Neural progenitor cell (in vitro differentiated cells): ENCODE measurements around the gene ENOX2. TPM values are rescaled to one million over a fixed set of nuclear protein-coding genes. Genes with fewer than 3 reads are reported as not detected.

Source experiments
- DNase-seq: peaks from one replicate; pipeline ENCODE4 v3.0.0-alpha.2; 2016; ENCODE audit warnings: low spot score
- H2AFZ ChIP-seq: fragments of 200-600 bp; sonication (generic); replicated peaks from 2 replicates; pipeline ENCODE4 v1.6.1; 2016; ENCODE audit warnings: antibody characterized with exemption
- H3F3A ChIP-seq: fragments of 200-600 bp; sonication (generic); 2 replicates; pipeline ENCODE4 v1.6.1; 2016; ENCODE audit warnings: antibody characterized with exemption, low read depth
- H3K27ac ChIP-seq: fragments of 200-600 bp; sonication (generic); 2 replicates; pipeline ENCODE4 v1.5.1; 2016; ENCODE audit warnings: mild to moderate bottlenecking
- H3K27me3 ChIP-seq: fragments of 200-600 bp; sonication (generic); 2 replicates; pipeline ENCODE4 v1.6.1; 2016; ENCODE audit warnings: mild to moderate bottlenecking, moderate library complexity
- H3K36me3 ChIP-seq: fragments of 200-600 bp; sonication (generic); 2 replicates; pipeline ENCODE4 v1.5.1; 2016
- H3K4me1 ChIP-seq: fragments of 200-600 bp; sonication (generic); 2 replicates; pipeline ENCODE4 v1.6.1; 2016; ENCODE audit warnings: mixed run types
- H3K4me2 ChIP-seq: fragments of 200-600 bp; sonication (generic); 2 replicates; pipeline ENCODE4 v1.6.1; 2016
- H3K4me3 ChIP-seq: fragments of 200-600 bp; sonication (generic); 2 replicates; pipeline ENCODE4 v1.5.1; 2016
- H3K79me2 ChIP-seq: fragments of 200-600 bp; sonication (generic); 2 replicates; pipeline ENCODE4 v1.6.1; 2016; ENCODE audit warnings: low read depth
- H3K9ac ChIP-seq: fragments of 200-600 bp; sonication (generic); 2 replicates; pipeline ENCODE4 v1.6.1; 2016
- H3K9me3 ChIP-seq: fragments of 200-600 bp; sonication (generic); 2 replicates; pipeline ENCODE4 v1.5.1; 2016; ENCODE audit warnings: low read depth
- H4K20me1 ChIP-seq: fragments of 200-600 bp; sonication (generic); 2 replicates; pipeline ENCODE4 v1.6.1; 2016; ENCODE audit warnings: low read depth
- H3K27ac Mint-ChIP-seq: 3 replicates; pipeline ENCODE4 v1.8.0; 2021; ENCODE audit warnings: mixed read lengths
- H3K27me3 Mint-ChIP-seq: 2 replicates; pipeline ENCODE4 v1.8.0; 2022; ENCODE audit warnings: low read depth, mild to moderate bottlenecking, inconsistent platforms, moderate library complexity, mixed read lengths; ENCODE audit not compliant: insufficient read depth
- H3K36me3 Mint-ChIP-seq: 3 replicates; pipeline ENCODE4 v1.8.0; 2021; ENCODE audit warnings: mixed read lengths
- H3K4me1 Mint-ChIP-seq: 3 replicates; pipeline ENCODE4 v1.8.0; 2021; ENCODE audit warnings: mixed read lengths
- H3K4me3 Mint-ChIP-seq: 3 replicates; pipeline ENCODE4 v1.8.0; 2021; ENCODE audit warnings: mild to moderate bottlenecking, moderate library complexity, mixed read lengths
- H3K9me3 Mint-ChIP-seq: 3 replicates; pipeline ENCODE4 v1.8.0; 2020; ENCODE audit warnings: mixed read lengths
- CTCF ChIP-seq: fragments of 200-600 bp; sonication (generic); IDR thresholded peaks from 2 replicates; pipeline ENCODE4 v1.5.1; 2017; ENCODE audit warnings: antibody characterized with exemption, mild to moderate bottlenecking
- EZH2 ChIP-seq: fragments of 200-600 bp; sonication (generic); IDR thresholded peaks from 2 replicates; pipeline ENCODE4 v1.6.1; 2017; ENCODE audit warnings: antibody characterized with exemption, mild to moderate bottlenecking, moderate library complexity
- EZH2phosphoT487 ChIP-seq: fragments of 200-600 bp; sonication (generic); IDR thresholded peaks from 2 replicates; pipeline ENCODE4 v1.6.1; 2017; ENCODE audit warnings: antibody characterized with exemption
- total RNA-seq: library from RNA; depleted of rRNA; stranded (reverse); fragments of >200 nt; gene quantifications from 2 replicates; pipeline ENCODE4 v1.2.3, GENCODE V29; 2015; ENCODE audit warnings: low replicate concordance

ENOX2 gene
- total RNA-seq, 1 donor from 2014 or later, result 12.5 TPM

GRCh38 chrX:130625386-130625785, 277.6 kb downstream of the ENOX2 start:
- Histone ChIP-seq H3K27me3 (no peaks in the 10 kb centered on the region), H3K9me3 (no peaks in the 10 kb centered on the region), H3K36me3 (no peaks in the 10 kb centered on the region), H3K27ac (no peak overlapping the region), H3K79me2 (no peaks in the 10 kb centered on the region), H3K4me3 (no peak overlapping the region), H3K4me1 (no peaks in the 10 kb centered on the region), H3F3A (no peaks in the 10 kb centered on the region), H2AFZ (no peak overlapping the region), H3K9ac (no peak overlapping the region), H3K4me2 (no peak overlapping the region), H4K20me1 (no peaks in the 10 kb centered on the region)
- peak; percentile 26 for DNase-seq
- peaks cover 1% of the 10 kb centered on the region for H3K36me3 Mint-ChIP-seq
- no peaks in the 10 kb centered on the region for H3K9me3 Mint-ChIP-seq
- H3K27ac Mint-ChIP-seq, result peak overlapping the region; percentile 90
- H3K4me3 Mint-ChIP-seq, result no peak overlapping the region
- H3K27me3 Mint-ChIP-seq, result peaks cover 2% of the 10 kb centered on the region
- peaks cover 33% of the 10 kb centered on the region for H3K4me1 Mint-ChIP-seq
- TF ChIP-seq EZH2phosphoT487 (no peak), CTCF (no peak), EZH2 (no peak)

GRCh38 chrX:130623518-130623917, 279.5 kb downstream of the ENOX2 start:
- Histone ChIP-seq H4K20me1 (no peaks in the 10 kb centered on the region), H3K36me3 (no peaks in the 10 kb centered on the region), H3F3A (no peaks in the 10 kb centered on the region), H3K9ac (no peak overlapping the region), H2AFZ (no peak overlapping the region), H3K4me2 (no peak overlapping the region), H3K9me3 (no peaks in the 10 kb centered on the region), H3K27ac (no peak overlapping the region), H3K27me3 (no peaks in the 10 kb centered on the region), H3K79me2 (no peaks in the 10 kb centered on the region), H3K4me1 (no peaks in the 10 kb centered on the region), H3K4me3 (no peak overlapping the region)
- H3K4me3 Mint-ChIP-seq, result no peak overlapping the region
- no peaks in the 10 kb centered on the region for H3K36me3 Mint-ChIP-seq
- no peak for TF ChIP-seq CTCF
- no peak for TF ChIP-seq EZH2
- no peak for TF ChIP-seq EZH2phosphoT487
- no peak overlapping the region for H3K27ac Mint-ChIP-seq
- no peak for DNase-seq
- no peaks in the 10 kb centered on the region for H3K9me3 Mint-ChIP-seq
- H3K4me1 Mint-ChIP-seq, result peaks cover 19% of the 10 kb centered on the region
- peaks cover 2% of the 10 kb centered on the region for H3K27me3 Mint-ChIP-seq

- Mint-ChIP-seq H3K4me3 (no peak overlapping the region), H3K36me3 (no peaks in the 10 kb centered on the region), H3K9me3 (no peaks in the 10 kb centered on the region), H3K4me1 (no peaks in the 10 kb centered on the region), H3K27me3 (no peaks in the 10 kb centered on the region), H3K27ac (no peak overlapping the region)
- Histone ChIP-seq H3K9ac (no peak overlapping the region), H3F3A (no peaks in the 10 kb centered on the region), H3K27ac (no peak overlapping the region), H4K20me1 (no peaks in the 10 kb centered on the region), H3K4me1 (no peaks in the 10 kb centered on the region), H3K79me2 (no peaks in the 10 kb centered on the region), H3K27me3 (no peaks in the 10 kb centered on the region), H3K4me3 (no peak overlapping the region), H3K36me3 (no peaks in the 10 kb centered on the region), H3K4me2 (no peak overlapping the region), H2AFZ (no peak overlapping the region), H3K9me3 (no peaks in the 10 kb centered on the region)
- no peak for TF ChIP-seq EZH2phosphoT487
- TF ChIP-seq CTCF, result no peak
- TF ChIP-seq EZH2, result no peak
- DNase-seq, result no peak
Measured at GRCh38 chrX:130615941-130616340, 287.1 kb downstream of the ENOX2 start.
